NB4 (cell line): ENCODE data around the gene BOD1L1.

ENCODE experiments used
- MYC ChIP-seq: IDR thresholded peaks from 2 replicates; pipeline ENCODE4 v1.6.1; 2011; ENCODE audit warnings: low read depth, low read length
- POLR2A ChIP-seq: IDR thresholded peaks from 2 replicates; pipeline ENCODE4 v1.6.1; 2011; ENCODE audit warnings: mild to moderate bottlenecking; ENCODE audit not compliant: insufficient read length; ENCODE audit errors: extremely low read depth
- TF ChIP-seq, protein P1 (sequence below): IDR thresholded peaks from one replicate; pipeline ENCODE4 v1.5.1; 2012; ENCODE audit warnings: low read depth, low read length
- TF ChIP-seq, protein P2 (sequence below): IDR thresholded peaks from 2 replicates; pipeline ENCODE4 v1.6.1; 2011; ENCODE audit warnings: low read depth, low read length

DNA sequence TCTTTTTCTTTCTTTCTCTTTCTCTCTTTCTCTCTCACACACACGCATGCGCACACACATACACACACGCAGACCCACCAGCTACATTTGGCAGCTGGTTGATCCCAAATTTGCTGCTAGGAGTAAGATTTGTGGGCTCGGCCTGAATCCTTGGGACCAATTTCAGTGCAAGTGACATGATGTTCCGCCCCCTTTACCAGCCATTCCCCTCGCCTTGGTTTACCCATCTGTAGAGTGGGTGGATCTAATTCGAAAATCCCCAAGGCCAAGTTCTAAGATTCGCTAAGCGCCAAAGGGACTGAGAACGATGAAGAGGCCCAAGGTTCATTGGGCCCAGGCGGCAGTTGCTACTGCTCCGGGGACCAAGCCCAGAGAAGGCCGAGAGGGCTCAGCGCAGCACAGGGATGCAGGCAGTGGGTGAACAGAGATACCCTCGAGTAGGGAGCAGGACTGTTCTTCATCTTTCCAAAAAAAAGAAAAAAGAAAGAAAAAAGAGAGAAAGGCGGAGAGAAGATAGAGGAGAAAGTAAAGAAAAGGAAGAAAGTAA, 89.0 kb downstream of the BOD1L1 start:
- TF ChIP-seq, protein P1, sequence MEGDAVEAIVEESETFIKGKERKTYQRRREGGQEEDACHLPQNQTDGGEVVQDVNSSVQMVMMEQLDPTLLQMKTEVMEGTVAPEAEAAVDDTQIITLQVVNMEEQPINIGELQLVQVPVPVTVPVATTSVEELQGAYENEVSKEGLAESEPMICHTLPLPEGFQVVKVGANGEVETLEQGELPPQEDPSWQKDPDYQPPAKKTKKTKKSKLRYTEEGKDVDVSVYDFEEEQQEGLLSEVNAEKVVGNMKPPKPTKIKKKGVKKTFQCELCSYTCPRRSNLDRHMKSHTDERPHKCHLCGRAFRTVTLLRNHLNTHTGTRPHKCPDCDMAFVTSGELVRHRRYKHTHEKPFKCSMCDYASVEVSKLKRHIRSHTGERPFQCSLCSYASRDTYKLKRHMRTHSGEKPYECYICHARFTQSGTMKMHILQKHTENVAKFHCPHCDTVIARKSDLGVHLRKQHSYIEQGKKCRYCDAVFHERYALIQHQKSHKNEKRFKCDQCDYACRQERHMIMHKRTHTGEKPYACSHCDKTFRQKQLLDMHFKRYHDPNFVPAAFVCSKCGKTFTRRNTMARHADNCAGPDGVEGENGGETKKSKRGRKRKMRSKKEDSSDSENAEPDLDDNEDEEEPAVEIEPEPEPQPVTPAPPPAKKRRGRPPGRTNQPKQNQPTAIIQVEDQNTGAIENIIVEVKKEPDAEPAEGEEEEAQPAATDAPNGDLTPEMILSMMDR, result no peak
- no peak for TF ChIP-seq MYC
- no peak for TF ChIP-seq POLR2A
- TF ChIP-seq, protein P2, sequence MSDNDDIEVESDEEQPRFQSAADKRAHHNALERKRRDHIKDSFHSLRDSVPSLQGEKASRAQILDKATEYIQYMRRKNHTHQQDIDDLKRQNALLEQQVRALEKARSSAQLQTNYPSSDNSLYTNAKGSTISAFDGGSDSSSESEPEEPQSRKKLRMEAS, result no peak
